GM18502 (cell line): ENCODE results near the gene TMEM52.
A peak's percentile ranks its signal among the peaks of the same experiment; 100 is the strongest.
"Not testable (repeated sequence)": the region's sequence is repeated elsewhere in the genome, so short reads cannot be mapped to it uniquely, and the experiment has no call there.

Experiments used
- ATAC-seq: cut with Tn5 transposase; IDR thresholded peaks from one replicate; pipeline ENCODE4 v1.9.1; 2021; ENCODE audit warnings: mild to moderate bottlenecking; ENCODE audit not compliant: unreplicated experiment, poor library complexity

Gene TMEM52

GRCh38 chr1:1895456-1896336 lies 23.4 kb downstream of the TMEM52 start:
- no peak for ATAC-seq

GRCh38 chr1:1895060-1895418 lies 24.0 kb downstream of the TMEM52 start:
- no peak for ATAC-seq

GRCh38 chr1:1894354-1895059 lies 24.6 kb downstream of the TMEM52 start:
- no peak for ATAC-seq

- ATAC-seq: no peak
Observed at GRCh38 chr1:1893997-1894353, 25.1 kb downstream of the TMEM52 start.

- ATAC-seq: no peak
Observed at GRCh38 chr1:1893291-1893985, 25.6 kb downstream of the TMEM52 start.

GRCh38 chr1:1892763-1893120 lies 26.3 kb downstream of the TMEM52 start:
- ATAC-seq: no peak

- no peak for ATAC-seq
Observed at GRCh38 chr1:1892079-1892762, 26.9 kb downstream of the TMEM52 start.

- peak; percentile 14 for ATAC-seq
Observed at GRCh38 chr1:1891349-1892078, 27.6 kb downstream of the TMEM52 start.

GRCh38 chr1:1890506-1891348 lies 28.4 kb downstream of the TMEM52 start, which contains the start of gene GNB1:
Gene GNB1, minus strand, starts transcription at chr1:1891087. Its CDS starts 65,634 bp downstream, at chr1:1825453.
- peak; percentile 69 for ATAC-seq

- peak; percentile 42 for ATAC-seq
Observed at GRCh38 chr1:1889847-1890505, 29.1 kb downstream of the TMEM52 start.

- no peak for ATAC-seq
Observed at GRCh38 chr1:1889090-1889750, 29.9 kb downstream of the TMEM52 start.

- ATAC-seq: not testable (repeated sequence)
Observed at GRCh38 chr1:1883890-1884289, 35.2 kb downstream of the TMEM52 start.

GRCh38 chr1:1883092-1883873 lies 35.8 kb downstream of the TMEM52 start:
- no peak for ATAC-seq

GRCh38 chr1:1881727-1882126 lies 37.4 kb downstream of the TMEM52 start:
- no peak for ATAC-seq

GRCh38 chr1:1880617-1881312 lies 38.3 kb downstream of the TMEM52 start:
- ATAC-seq: no peak

GRCh38 chr1:1879942-1880341 lies 39.1 kb downstream of the TMEM52 start:
- no peak for ATAC-seq
